Hematopoietic multipotent progenitor cell (in vitro differentiated cells): ENCODE measurements around the gene TRIO. TPM values are rescaled to one million over a fixed set of nuclear protein-coding genes. Genes with fewer than 3 reads are reported as not detected.

Experiments
- DNase-seq, 3 donors: peaks; one replicate each; pipeline ENCODE4 v3.0.0-alpha.2; 2011 to 2015; ENCODE audit warnings: low read depth in 2 of 3, low spot score in 2 of 3
- total RNA-seq: library from RNA; depleted of rRNA; stranded (reverse); fragments of >200 nt; gene quantifications from one replicate; pipeline ENCODE4 v1.2.3, GENCODE V29; 2012

Gene TRIO
- total RNA-seq, 1 donor, result 69.2 TPM

- DNase-seq, result no peak
Observed at GRCh38 chr5:14337593-14337992, 194.5 kb downstream of the TRIO start.

GRCh38 chr5:14339468-14339867, 196.3 kb downstream of the TRIO start:
- DNase-seq, result no peak

GRCh38 chr5:14341571-14342230, 198.6 kb downstream of the TRIO start:
- peak in 1 of 3 donors; percentile 15 for DNase-seq

GRCh38 chr5:14342306-14342705, 199.2 kb downstream of the TRIO start:
- DNase-seq, result peak in 1 of 3 donors; percentile 19

GRCh38 chr5:14343376-14343775, 200.2 kb downstream of the TRIO start:
- peak in 1 of 3 donors; percentile 47 for DNase-seq

- DNase-seq, result no peak
Observed at GRCh38 chr5:14347522-14347921, 204.4 kb downstream of the TRIO start.

GRCh38 chr5:14348142-14348541, 205.0 kb downstream of the TRIO start:
- DNase-seq, result no peak

- DNase-seq, result no peak
Observed at GRCh38 chr5:14349029-14349428, 205.9 kb downstream of the TRIO start.

GRCh38 chr5:14351086-14351661, 208.0 kb downstream of the TRIO start:
- DNase-seq, result no peak

GRCh38 chr5:14351845-14352712, 208.9 kb downstream of the TRIO start:
- peak; percentile 30 to 72 (median 45) for DNase-seq

- DNase-seq, result no peak
Observed at GRCh38 chr5:14353726-14354474, 210.8 kb downstream of the TRIO start.

- DNase-seq, result no peak
Observed at GRCh38 chr5:14355391-14355790, 212.2 kb downstream of the TRIO start.

- DNase-seq, result no peak
Observed at GRCh38 chr5:14356305-14356704, 213.2 kb downstream of the TRIO start.

- peak in 1 of 3 donors; percentile 21 for DNase-seq
Observed at GRCh38 chr5:14357441-14357840, 214.3 kb downstream of the TRIO start.

GRCh38 chr5:14357851-14358250, 214.7 kb downstream of the TRIO start:
- no peak for DNase-seq

- DNase-seq, result no peak
Observed at GRCh38 chr5:14358536-14358935, 215.4 kb downstream of the TRIO start.

- no peak for DNase-seq
Observed at GRCh38 chr5:14359069-14360043, 216.2 kb downstream of the TRIO start.

GRCh38 chr5:14362491-14362890, 219.3 kb downstream of the TRIO start:
- no peak for DNase-seq

- DNase-seq, result peak in 1 of 3 donors; percentile 53
Observed at GRCh38 chr5:14364096-14364495, 221.0 kb downstream of the TRIO start.
